RWPE2 (cell line): ENCODE results near the gene ASAP2.

Experiments used
- ATAC-seq: fragments of 200-7000 bp; cut with Tn5 transposase; 3 replicates; pipeline ENCODE4 v1.9.1; 2021; ENCODE audit warnings: low read depth
- DNase-seq: peaks from one replicate; pipeline ENCODE4 v3.0.0-alpha.2; 2020; ENCODE audit warnings: low spot score
- H3K27ac ChIP-seq: fragments of 450-650 bp; 2 replicates; pipeline ENCODE4 v1.5.1; 2017; ENCODE audit warnings: mild to moderate bottlenecking; ENCODE audit not compliant: poor library complexity, severe bottlenecking
- H3K27me3 ChIP-seq: fragments of 250-450 bp; sonication (Bioruptor Pico); 2 replicates; pipeline ENCODE4 v1.5.1; 2021; ENCODE audit warnings: mild to moderate bottlenecking, moderate library complexity; ENCODE audit not compliant: insufficient read depth, poor library complexity, severe bottlenecking
- H3K36me3 ChIP-seq: fragments of 250-450 bp; sonication (Bioruptor Pico); 2 replicates; pipeline ENCODE4 v1.5.1; 2020; ENCODE audit warnings: low read depth, mild to moderate bottlenecking, moderate library complexity
- H3K4me1 ChIP-seq: fragments of 250-450 bp; sonication (Bioruptor Pico); 2 replicates; pipeline ENCODE4 v1.5.1; 2021; ENCODE audit warnings: mild to moderate bottlenecking, moderate library complexity; ENCODE audit not compliant: insufficient read depth, poor library complexity, severe bottlenecking
- H3K4me3 ChIP-seq: fragments of 250-450 bp; sonication (Bioruptor Pico); 2 replicates; pipeline ENCODE4 v1.5.1; 2021; ENCODE audit warnings: mild to moderate bottlenecking, moderate library complexity; ENCODE audit not compliant: severe bottlenecking
- H3K9me3 ChIP-seq: fragments of 250-450 bp; sonication (Bioruptor Pico); 2 replicates; pipeline ENCODE4 v1.5.1; 2021; ENCODE audit warnings: mild to moderate bottlenecking, moderate library complexity; ENCODE audit not compliant: severe bottlenecking
- CTCF ChIP-seq: fragments of 450-650 bp; IDR thresholded peaks from one replicate; pipeline ENCODE4 v1.5.1; 2017; ENCODE audit warnings: mild to moderate bottlenecking, moderate library complexity; ENCODE audit not compliant: poor library complexity, severe bottlenecking

Gene ASAP2

GRCh38 chr2:9325428-9325827, 118.8 kb downstream of the ASAP2 start:
- Histone ChIP-seq H3K4me3 (no peak overlapping the region), H3K4me1 (no peaks in the 10 kb centered on the region), H3K27me3 (no peaks in the 10 kb centered on the region), H3K36me3 (peaks cover 98% of the 10 kb centered on the region), H3K27ac (no peak overlapping the region), H3K9me3 (no peaks in the 10 kb centered on the region)
- no peak for ATAC-seq
- no peak for DNase-seq
- TF ChIP-seq CTCF: no peak

GRCh38 chr2:9326975-9327374, 120.4 kb downstream of the ASAP2 start:
- no peak for TF ChIP-seq CTCF
- Histone ChIP-seq H3K36me3 (peaks cover 98% of the 10 kb centered on the region), H3K9me3 (no peaks in the 10 kb centered on the region), H3K4me3 (no peak overlapping the region), H3K27ac (peak overlapping the region; percentile 8), H3K4me1 (no peaks in the 10 kb centered on the region), H3K27me3 (no peaks in the 10 kb centered on the region)
- no peak for DNase-seq
- ATAC-seq: no peak

GRCh38 chr2:9327873-9328352, 121.3 kb downstream of the ASAP2 start:
- ATAC-seq (no peak), DNase-seq (no peak)
- H3K27ac ChIP-seq: no peak overlapping the region
- H3K27me3 ChIP-seq: no peaks in the 10 kb centered on the region
- no peak overlapping the region for H3K4me3 ChIP-seq
- H3K9me3 ChIP-seq: no peaks in the 10 kb centered on the region
- H3K36me3 ChIP-seq: peaks cover 98% of the 10 kb centered on the region
- no peak for TF ChIP-seq CTCF
- H3K4me1 ChIP-seq: no peaks in the 10 kb centered on the region

- no peak for DNase-seq
- TF ChIP-seq CTCF: no peak
- H3K4me3 ChIP-seq: no peak overlapping the region
Observed at GRCh38 chr2:9328931-9329330, 122.3 kb downstream of the ASAP2 start.

GRCh38 chr2:9329497-9329896, 122.9 kb downstream of the ASAP2 start:
- Histone ChIP-seq H3K4me1 (no peaks in the 10 kb centered on the region), H3K27ac (no peak overlapping the region), H3K9me3 (no peaks in the 10 kb centered on the region), H3K27me3 (no peaks in the 10 kb centered on the region), H3K36me3 (peaks cover 91% of the 10 kb centered on the region), H3K4me3 (no peak overlapping the region)
- no peak for TF ChIP-seq CTCF
- DNase-seq (no peak), ATAC-seq (no peak)

More at GRCh38 chr2:9328931-9329330, 122.3 kb downstream of the ASAP2 start:
- Histone ChIP-seq H3K36me3 (peaks cover 92% of the 10 kb centered on the region), H3K27me3 (no peaks in the 10 kb centered on the region), H3K9me3 (no peaks in the 10 kb centered on the region), H3K4me1 (no peaks in the 10 kb centered on the region), H3K27ac (no peak overlapping the region)
- ATAC-seq: no peak
